PFSK-1 (cell line): ENCODE measurements around the gene CARM1.

Source experiments
- FOXP2 ChIP-seq: optimal IDR thresholded peaks from 2 replicates; pipeline ENCODE3; 2011; ENCODE audit warnings: borderline replicate concordance, control low read depth, inconsistent platforms; ENCODE audit not compliant: insufficient read depth; ENCODE audit errors: extremely low read length, extremely low read depth
- POLR2AphosphoS5 ChIP-seq: IDR thresholded peaks from 2 replicates; pipeline ENCODE4 v1.6.1; 2012; ENCODE audit warnings: low read depth, mild to moderate bottlenecking, control low read depth, low read length, moderate library complexity
- SIN3A ChIP-seq: IDR thresholded peaks from 2 replicates; pipeline ENCODE4 v1.6.1; 2012; ENCODE audit warnings: mild to moderate bottlenecking, low read length, moderate library complexity, borderline replicate concordance; ENCODE audit not compliant: insufficient read depth
- TAF1 ChIP-seq: IDR thresholded peaks from 2 replicates; pipeline ENCODE4 v1.6.1; 2012; ENCODE audit warnings: low read length, control low read depth, borderline replicate concordance; ENCODE audit not compliant: insufficient read depth
- TF ChIP-seq, protein P1 (sequence below), 2 experiments: IDR thresholded peaks; 2 replicates each; pipeline versions ENCODE4 v1.6.1 to v1.8.0; 2011 to 2012; ENCODE audit warnings: low read depth in 2 of 2, low read length in 2 of 2, control low read depth in 1 of 2, inconsistent platforms in 1 of 2, mild to moderate bottlenecking in 1 of 2, moderate library complexity in 1 of 2; ENCODE audit not compliant: insufficient read depth in 1 of 2

Gene CARM1

GRCh38 chr19:10915130-10916091 lies 44.1 kb downstream of the CARM1 start:
- TF ChIP-seq SIN3A (no peak), FOXP2 (peak; percentile 8), TAF1 (no peak), POLR2AphosphoS5 (no peak)
- TF ChIP-seq, protein P1, sequence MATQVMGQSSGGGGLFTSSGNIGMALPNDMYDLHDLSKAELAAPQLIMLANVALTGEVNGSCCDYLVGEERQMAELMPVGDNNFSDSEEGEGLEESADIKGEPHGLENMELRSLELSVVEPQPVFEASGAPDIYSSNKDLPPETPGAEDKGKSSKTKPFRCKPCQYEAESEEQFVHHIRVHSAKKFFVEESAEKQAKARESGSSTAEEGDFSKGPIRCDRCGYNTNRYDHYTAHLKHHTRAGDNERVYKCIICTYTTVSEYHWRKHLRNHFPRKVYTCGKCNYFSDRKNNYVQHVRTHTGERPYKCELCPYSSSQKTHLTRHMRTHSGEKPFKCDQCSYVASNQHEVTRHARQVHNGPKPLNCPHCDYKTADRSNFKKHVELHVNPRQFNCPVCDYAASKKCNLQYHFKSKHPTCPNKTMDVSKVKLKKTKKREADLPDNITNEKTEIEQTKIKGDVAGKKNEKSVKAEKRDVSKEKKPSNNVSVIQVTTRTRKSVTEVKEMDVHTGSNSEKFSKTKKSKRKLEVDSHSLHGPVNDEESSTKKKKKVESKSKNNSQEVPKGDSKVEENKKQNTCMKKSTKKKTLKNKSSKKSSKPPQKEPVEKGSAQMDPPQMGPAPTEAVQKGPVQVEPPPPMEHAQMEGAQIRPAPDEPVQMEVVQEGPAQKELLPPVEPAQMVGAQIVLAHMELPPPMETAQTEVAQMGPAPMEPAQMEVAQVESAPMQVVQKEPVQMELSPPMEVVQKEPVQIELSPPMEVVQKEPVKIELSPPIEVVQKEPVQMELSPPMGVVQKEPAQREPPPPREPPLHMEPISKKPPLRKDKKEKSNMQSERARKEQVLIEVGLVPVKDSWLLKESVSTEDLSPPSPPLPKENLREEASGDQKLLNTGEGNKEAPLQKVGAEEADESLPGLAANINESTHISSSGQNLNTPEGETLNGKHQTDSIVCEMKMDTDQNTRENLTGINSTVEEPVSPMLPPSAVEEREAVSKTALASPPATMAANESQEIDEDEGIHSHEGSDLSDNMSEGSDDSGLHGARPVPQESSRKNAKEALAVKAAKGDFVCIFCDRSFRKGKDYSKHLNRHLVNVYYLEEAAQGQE (IDR thresholded peaks at IDR 0.05; ENCODE audit: insufficient read depth in 1 of 2, low read depth in 2 of 2, low read length in 2 of 2) = no peak

- TF ChIP-seq POLR2AphosphoS5 = no peak
- no peak for TF ChIP-seq SIN3A
- TF ChIP-seq TAF1 = no peak
- TF ChIP-seq, protein P1 (IDR thresholded peaks at IDR 0.05; ENCODE audit: insufficient read depth in 1 of 2, low read depth in 2 of 2, low read length in 2 of 2) = no peak
Observed at GRCh38 chr19:10916602-10917001, 45.2 kb downstream of the CARM1 start.

GRCh38 chr19:10918359-10918758 lies 47.0 kb downstream of the CARM1 start:
- TF ChIP-seq FOXP2 (no peak), SIN3A (no peak), TAF1 (no peak), POLR2AphosphoS5 (no peak)
- TF ChIP-seq, protein P1 (IDR thresholded peaks at IDR 0.05; ENCODE audit: insufficient read depth in 1 of 2, low read depth in 2 of 2, low read length in 2 of 2) = no peak

GRCh38 chr19:10919352-10920287 lies 48.3 kb downstream of the CARM1 start:
- no peak for TF ChIP-seq SIN3A
- TF ChIP-seq, protein P1 (IDR thresholded peaks at IDR 0.05; ENCODE audit: insufficient read depth in 1 of 2, low read depth in 2 of 2, low read length in 2 of 2) = no peak
- no peak for TF ChIP-seq TAF1
- no peak for TF ChIP-seq POLR2AphosphoS5
- TF ChIP-seq FOXP2 = no peak
